Activated naive CD4-positive, alpha-beta T cell treated with anti-CD3 and anti-CD28 coated beads, Interleukin-2, amount 50 U/mL, for 16 hours (primary cell): ENCODE measurements around the gene MAGEA4.
"Not testable (repeated sequence)": the region's sequence is repeated elsewhere in the genome, so short reads cannot be mapped to it uniquely, and the experiment has no call there.

Source experiments
- DNase-seq: peaks from one replicate; pipeline ENCODE4 v3.0.0-alpha.2; 2020

Gene MAGEA4, protein sequence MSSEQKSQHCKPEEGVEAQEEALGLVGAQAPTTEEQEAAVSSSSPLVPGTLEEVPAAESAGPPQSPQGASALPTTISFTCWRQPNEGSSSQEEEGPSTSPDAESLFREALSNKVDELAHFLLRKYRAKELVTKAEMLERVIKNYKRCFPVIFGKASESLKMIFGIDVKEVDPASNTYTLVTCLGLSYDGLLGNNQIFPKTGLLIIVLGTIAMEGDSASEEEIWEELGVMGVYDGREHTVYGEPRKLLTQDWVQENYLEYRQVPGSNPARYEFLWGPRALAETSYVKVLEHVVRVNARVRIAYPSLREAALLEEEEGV

GRCh38 chrX:151912780-151913179, at the start of gene MAGEA4:
Gene MAGEA4, plus strand, starts transcription at chrX:151912889. Its CDS starts 10,776 bp downstream, at chrX:151923665.
- no peak for DNase-seq

DNA sequence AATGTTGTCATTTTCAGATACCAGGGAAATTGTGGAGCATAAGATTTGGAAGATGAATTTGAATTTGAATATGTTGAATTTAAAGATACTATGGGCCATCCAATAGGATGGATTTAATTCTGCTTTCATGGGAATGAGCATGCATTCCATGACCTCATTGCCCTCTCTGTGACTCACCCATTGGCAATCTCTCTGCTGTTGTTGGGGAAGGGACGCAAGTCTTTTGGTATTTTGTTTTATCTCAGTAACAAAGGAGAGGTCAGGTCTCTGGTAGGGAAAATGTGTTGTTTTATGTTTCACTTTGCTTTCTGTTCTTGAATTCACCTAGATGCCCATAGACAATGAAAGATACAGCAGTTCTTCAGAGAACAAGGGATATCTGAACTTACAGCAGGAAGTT, 42.1 kb upstream of the MAGEA4 start:
- DNase-seq: no peak

DNA sequence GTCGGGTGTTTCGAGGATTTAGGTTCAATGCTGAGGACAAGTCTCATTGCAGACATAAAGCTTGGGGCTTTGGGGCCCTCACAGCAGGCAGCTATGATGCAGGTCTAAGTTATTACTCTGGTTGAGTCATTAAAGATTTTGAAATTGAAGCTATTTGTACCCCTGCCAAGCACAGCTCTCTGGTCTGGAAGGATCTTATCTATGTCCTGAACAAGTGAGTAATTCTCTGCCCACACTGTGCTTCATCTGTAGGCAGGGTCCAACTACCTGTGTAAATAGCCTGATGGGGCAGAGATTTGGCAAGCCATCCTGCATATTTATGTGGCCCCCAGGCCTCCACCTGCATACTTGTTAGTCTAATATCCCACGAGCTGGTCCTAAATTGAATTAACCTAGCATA, 41.4 kb upstream of the MAGEA4 start:
- DNase-seq: no peak

DNA sequence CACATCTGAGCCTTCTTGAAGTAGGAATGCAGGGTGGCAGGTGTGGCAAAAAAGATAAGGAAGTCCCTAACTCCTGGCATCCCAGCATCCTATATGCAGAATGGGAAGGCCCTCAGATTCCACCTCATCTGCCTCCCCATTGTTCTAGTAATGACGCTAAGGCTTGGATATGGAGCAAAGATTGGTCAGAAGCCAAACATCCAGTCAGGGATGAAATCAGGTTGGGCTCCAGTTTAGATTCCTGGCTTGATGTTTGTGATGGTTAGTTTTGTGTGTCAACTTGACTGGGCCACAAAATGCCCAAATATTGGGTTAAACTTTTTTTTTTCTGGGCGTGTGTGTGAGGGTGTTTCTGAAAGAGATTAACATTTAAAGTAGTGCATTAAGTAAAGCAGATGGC, 39.6 kb upstream of the MAGEA4 start:
- DNase-seq: no peak

- no peak for DNase-seq
Measured at GRCh38 chrX:151875270-151876026, 37.2 kb upstream of the MAGEA4 start.

- DNase-seq: no peak
Measured at GRCh38 chrX:151878574-151878973, 34.1 kb upstream of the MAGEA4 start.

- DNase-seq: no peak
Measured at GRCh38 chrX:151879856-151880255, 32.8 kb upstream of the MAGEA4 start.

DNA sequence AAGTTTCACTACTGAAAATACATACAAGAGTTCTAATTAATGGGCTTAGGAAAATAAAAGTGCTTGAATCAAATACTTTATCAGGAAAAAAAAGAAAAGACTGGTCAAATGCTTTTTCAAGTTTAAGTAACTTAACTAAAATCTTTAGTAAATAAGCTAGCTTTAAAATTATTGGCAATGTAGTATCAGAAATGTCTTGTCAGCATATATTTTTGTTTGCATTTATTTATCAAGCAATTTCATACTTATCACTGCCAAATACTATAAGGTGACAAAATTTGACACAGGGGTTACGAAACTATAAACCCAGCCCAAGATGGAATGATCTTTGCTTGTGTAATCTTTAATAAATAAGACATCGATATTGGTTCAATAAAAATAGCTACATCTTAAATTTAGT, 31.8 kb upstream of the MAGEA4 start:
- no peak for DNase-seq

DNA sequence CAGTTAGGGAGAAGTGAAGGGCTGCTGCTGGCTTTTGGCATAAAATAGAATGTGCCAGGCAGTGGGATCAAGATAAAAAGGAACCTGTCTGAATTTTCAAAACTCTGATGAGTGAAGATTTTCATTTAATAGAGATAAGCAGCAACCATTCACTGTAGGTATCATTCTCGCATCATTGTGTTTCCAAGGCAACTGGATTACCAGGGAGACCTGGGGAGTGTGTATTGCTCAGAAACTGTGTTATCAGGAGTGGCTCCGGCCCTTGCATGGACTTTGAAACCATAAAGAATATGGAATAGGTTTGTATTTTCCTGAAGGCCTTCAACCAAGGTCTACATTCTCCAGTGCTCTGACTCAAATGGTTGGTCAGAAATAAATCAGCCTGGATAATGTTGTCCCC, 23.3 kb upstream of the MAGEA4 start:
- DNase-seq: no peak

GRCh38 chrX:151896734-151897474, 15.8 kb upstream of the MAGEA4 start:
- no peak for DNase-seq

DNA sequence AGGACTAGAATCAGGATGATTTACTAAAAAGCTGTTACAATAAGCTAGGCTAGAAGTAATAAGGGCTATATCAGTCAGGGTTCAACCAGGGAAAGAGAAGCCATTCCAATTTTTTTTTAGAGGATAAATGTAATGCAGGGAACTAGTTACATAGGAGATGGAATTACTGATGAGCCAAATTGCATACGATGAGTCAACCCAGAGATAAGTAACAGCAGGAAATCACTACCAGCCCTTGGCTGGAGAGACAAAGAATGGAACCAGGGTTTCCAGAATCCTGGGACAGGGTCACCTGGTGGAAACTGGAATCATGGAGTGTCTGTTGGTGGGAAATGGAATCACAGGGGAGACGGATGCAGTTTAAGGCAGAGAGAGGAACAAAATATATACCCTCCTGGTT, 13.1 kb upstream of the MAGEA4 start:
- no peak for DNase-seq

DNA sequence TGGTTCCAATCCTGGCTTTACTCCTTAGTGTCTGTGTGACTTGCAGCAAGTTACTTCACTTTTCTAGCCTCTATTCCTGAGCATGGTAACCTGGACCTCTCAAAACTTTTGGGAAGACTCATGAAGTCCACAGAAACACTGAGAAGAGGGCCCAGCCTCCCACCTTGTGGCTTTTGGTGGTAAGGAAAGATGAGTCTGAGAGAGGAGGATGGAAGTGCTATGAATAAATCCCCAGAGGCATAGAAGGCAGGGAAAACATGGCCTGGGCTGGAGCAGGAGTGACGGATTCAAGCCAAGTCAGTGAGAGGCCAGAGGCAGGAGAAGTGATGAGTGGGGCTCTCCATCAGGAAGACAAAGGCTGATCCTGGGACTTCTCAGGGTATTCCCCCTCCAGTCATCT, 10.9 kb upstream of the MAGEA4 start:
- no peak for DNase-seq

GRCh38 chrX:151902813-151903591, 9.7 kb upstream of the MAGEA4 start:
- DNase-seq: no peak

- DNase-seq: no peak
Measured at GRCh38 chrX:151904989-151905388, 7.7 kb upstream of the MAGEA4 start.

- DNase-seq: no peak
Measured at GRCh38 chrX:151912221-151912620, 468 bp upstream of the MAGEA4 start.

- DNase-seq: not testable (repeated sequence)
Measured at GRCh38 chrX:151918736-151919135, 6.0 kb downstream of the MAGEA4 start.

DNA sequence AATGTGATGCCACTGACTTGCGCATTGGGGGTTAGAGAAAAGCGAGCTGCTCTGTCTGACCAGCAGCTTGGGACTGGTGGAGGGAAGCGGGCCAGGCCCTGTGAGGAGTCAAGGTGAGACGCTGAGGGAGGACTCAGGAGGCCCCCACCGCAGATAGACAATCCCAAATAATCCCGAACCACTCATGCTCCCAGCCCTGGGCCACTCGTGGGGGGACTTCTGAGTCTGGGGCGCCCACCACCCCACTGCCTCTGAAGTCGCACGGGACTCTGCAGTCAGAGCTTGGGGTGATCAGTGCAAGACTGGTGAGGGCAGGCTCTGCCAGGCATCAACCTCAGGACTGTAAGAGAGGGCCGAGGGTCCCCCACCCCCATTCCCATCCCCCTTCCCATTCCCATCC, 6.9 kb downstream of the MAGEA4 start:
- DNase-seq: no peak

- DNase-seq: no peak
Measured at GRCh38 chrX:151920101-151920500, 7.4 kb downstream of the MAGEA4 start.

- DNase-seq: no peak
Measured at GRCh38 chrX:151920530-151920929, 7.8 kb downstream of the MAGEA4 start.

DNA sequence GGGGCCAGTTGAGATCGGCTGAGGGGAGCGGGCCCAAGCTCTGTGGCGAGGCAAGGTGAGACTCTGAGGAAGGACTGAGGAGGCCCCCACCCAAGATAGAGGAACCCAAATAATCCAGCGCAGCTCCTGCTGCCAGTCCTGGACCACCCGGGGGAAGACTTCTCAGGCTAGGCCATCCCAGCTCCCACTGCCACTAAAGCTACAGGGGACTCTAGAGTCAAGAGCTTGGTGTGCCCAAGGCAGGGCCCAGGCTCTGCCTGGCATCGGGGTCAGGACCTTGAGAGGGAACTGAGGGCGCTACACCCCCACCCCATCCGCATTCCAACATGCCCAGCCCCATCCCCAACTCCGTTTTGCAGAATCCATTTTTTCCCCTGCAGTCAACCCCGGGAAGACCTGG, 8.6 kb downstream of the MAGEA4 start:
- DNase-seq: no peak

DNA sequence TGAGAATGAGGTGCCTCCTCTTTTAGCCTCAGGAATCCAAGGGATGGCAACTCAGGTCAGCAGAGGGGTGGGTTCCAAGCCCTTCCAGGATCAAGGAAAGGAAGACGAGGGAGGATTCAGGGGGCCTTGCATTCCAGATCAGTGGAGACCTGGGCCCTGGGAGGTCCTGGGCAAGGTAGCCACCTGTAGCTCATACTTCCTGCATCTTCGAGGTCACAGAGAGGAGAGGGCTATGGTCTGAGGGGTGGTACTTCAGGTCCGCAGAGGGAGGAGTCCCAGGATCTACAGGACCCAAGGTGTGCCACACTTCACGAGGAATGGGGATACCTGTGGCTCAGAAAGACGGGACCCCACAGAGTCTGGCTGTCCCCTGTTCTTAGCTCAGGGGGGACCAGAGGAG, 9.2 kb downstream of the MAGEA4 start:
- DNase-seq: no peak

GRCh38 chrX:151922692-151923091, 10.0 kb downstream of the MAGEA4 start:
- DNase-seq: no peak

- no peak for DNase-seq
Measured at GRCh38 chrX:151923648-151924047, 11.0 kb downstream of the MAGEA4 start.
